GM18505 (cell line): ENCODE data around the gene NR3C2.

ENCODE experiments used
- ATAC-seq: cut with Tn5 transposase; IDR thresholded peaks from one replicate; pipeline ENCODE4 v1.9.1; 2021; ENCODE audit not compliant: unreplicated experiment
- POLR2A ChIP-seq: IDR thresholded peaks from 4 replicates; pipeline ENCODE4 v1.6.1; 2011; ENCODE audit warnings: borderline replicate concordance; ENCODE audit not compliant: insufficient read depth, insufficient read length; ENCODE audit errors: extremely low read depth

NR3C2 gene

GRCh38 chr4:148216866-148217814 is 225.1 kb downstream of the NR3C2 start:
- ATAC-seq, result peak; percentile 94
- no peak for TF ChIP-seq POLR2A

- TF ChIP-seq POLR2A, result no peak
- no peak for ATAC-seq
These were observed 225.9 kb downstream of the NR3C2 start for GRCh38 chr4:148216321-148216720.

GRCh38 chr4:148215202-148215601 is 227.0 kb downstream of the NR3C2 start:
- ATAC-seq, result no peak
- no peak for TF ChIP-seq POLR2A

- ATAC-seq, result no peak
- TF ChIP-seq POLR2A, result no peak
These were observed 227.6 kb downstream of the NR3C2 start for GRCh38 chr4:148214529-148215166.

- no peak for ATAC-seq
- no peak for TF ChIP-seq POLR2A
These were observed 230.7 kb downstream of the NR3C2 start for GRCh38 chr4:148211533-148211932.

GRCh38 chr4:148210661-148211060 is 231.6 kb downstream of the NR3C2 start:
- no peak for TF ChIP-seq POLR2A
- no peak for ATAC-seq

GRCh38 chr4:148207068-148207467 is 235.1 kb downstream of the NR3C2 start:
- ATAC-seq, result no peak
- no peak for TF ChIP-seq POLR2A

GRCh38 chr4:148205476-148205875 is 236.7 kb downstream of the NR3C2 start:
- TF ChIP-seq POLR2A, result no peak
- no peak for ATAC-seq

- no peak for ATAC-seq
- no peak for TF ChIP-seq POLR2A
These were observed 237.3 kb downstream of the NR3C2 start for GRCh38 chr4:148204892-148205291.

GRCh38 chr4:148204171-148204570 is 238.0 kb downstream of the NR3C2 start:
- no peak for TF ChIP-seq POLR2A
- no peak for ATAC-seq

GRCh38 chr4:148203056-148203898 is 238.9 kb downstream of the NR3C2 start:
- no peak for ATAC-seq
- no peak for TF ChIP-seq POLR2A

GRCh38 chr4:148200960-148201359 is 241.3 kb downstream of the NR3C2 start:
- ATAC-seq, result no peak
- no peak for TF ChIP-seq POLR2A

- no peak for ATAC-seq
- TF ChIP-seq POLR2A, result no peak
These were observed 246.1 kb downstream of the NR3C2 start for GRCh38 chr4:148196164-148196563.
